ENCODE measurements around the gene CFAP97.
"Not testable (repeated sequence)": the region's sequence is repeated elsewhere in the genome, so short reads cannot be mapped to it uniquely, and the experiment has no call there.

The CFAP97 gene

GRCh38 chr4:185244763-185245162 is 41.0 kb upstream of the CFAP97 start:
- Histone ChIP-seq H3K27ac (no peak overlapping the region), H3K4me3 (ENCODE audit: low read depth in 1 of 2, low read length in 1 of 2) (no peak overlapping the region), H3K4me1 (ENCODE audit: control insufficient read depth in 1 of 2, insufficient read depth in 1 of 2, low read depth in 1 of 2, low read length in 1 of 2) (no peaks in the 10 kb centered on the region), H3K27me3 (peaks cover 22% of the 10 kb centered on the region), H3K9me3 (no peaks in the 10 kb centered on the region), H3K36me3 (no peaks in the 10 kb centered on the region)
- no peak for TF ChIP-seq CTCF (IDR thresholded peaks at IDR 0.05)

- Histone ChIP-seq H3K27ac (no peak overlapping the region), H3K4me1 (ENCODE audit: control insufficient read depth in 1 of 2, insufficient read depth in 1 of 2, low read depth in 1 of 2, low read length in 1 of 2) (no peaks in the 10 kb centered on the region), H3K36me3 (no peaks in the 10 kb centered on the region), H3K27me3 (peaks cover 22% of the 10 kb centered on the region), H3K4me3 (ENCODE audit: low read depth in 1 of 2, low read length in 1 of 2) (no peak overlapping the region), H3K9me3 (no peaks in the 10 kb centered on the region)
- no peak for TF ChIP-seq CTCF (IDR thresholded peaks at IDR 0.05)
Measured at GRCh38 chr4:185243879-185244278, 40.1 kb upstream of the CFAP97 start.

- Histone ChIP-seq H3K9me3 (no peaks in the 10 kb centered on the region), H3K27ac (no peak overlapping the region), H3K36me3 (no peaks in the 10 kb centered on the region), H3K27me3 (peaks cover 14% of the 10 kb centered on the region), H3K4me3 (ENCODE audit: low read depth in 1 of 2, low read length in 1 of 2) (no peak overlapping the region), H3K4me1 (ENCODE audit: control insufficient read depth in 1 of 2, insufficient read depth in 1 of 2, low read depth in 1 of 2, low read length in 1 of 2) (no peaks in the 10 kb centered on the region)
- no peak for TF ChIP-seq CTCF (IDR thresholded peaks at IDR 0.05)
Measured at GRCh38 chr4:185242749-185243533, 39.1 kb upstream of the CFAP97 start.

- peaks cover 11% of the 10 kb centered on the region for H3K27me3 ChIP-seq
- not testable (repeated sequence) for H3K36me3 ChIP-seq; H3K9me3 ChIP-seq; H3K4me3 ChIP-seq (ENCODE audit: low read depth in 1 of 2, low read length in 1 of 2); H3K27ac ChIP-seq; H3K4me1 ChIP-seq (ENCODE audit: control insufficient read depth in 1 of 2, insufficient read depth in 1 of 2, low read depth in 1 of 2, low read length in 1 of 2)
Measured at GRCh38 chr4:185240486-185240885, 36.7 kb upstream of the CFAP97 start.

GRCh38 chr4:185238750-185239149 is 35.0 kb upstream of the CFAP97 start:
- TF ChIP-seq CTCF (IDR thresholded peaks at IDR 0.05): no peak
- Histone ChIP-seq H3K36me3 (no peaks in the 10 kb centered on the region), H3K4me1 (ENCODE audit: control insufficient read depth in 1 of 2, insufficient read depth in 1 of 2, low read depth in 1 of 2, low read length in 1 of 2) (no peaks in the 10 kb centered on the region), H3K27me3 (peaks cover 10% of the 10 kb centered on the region), H3K27ac (no peak overlapping the region), H3K4me3 (ENCODE audit: low read depth in 1 of 2, low read length in 1 of 2) (no peak overlapping the region), H3K9me3 (no peaks in the 10 kb centered on the region)

- no peak overlapping the region for H3K27ac ChIP-seq
- H3K9me3 ChIP-seq: no peaks in the 10 kb centered on the region
- no peak overlapping the region for H3K4me3 ChIP-seq (ENCODE audit: low read depth in 1 of 2, low read length in 1 of 2)
- H3K4me1 ChIP-seq (ENCODE audit: control insufficient read depth in 1 of 2, insufficient read depth in 1 of 2, low read depth in 1 of 2, low read length in 1 of 2): no peaks in the 10 kb centered on the region
- no peak for TF ChIP-seq CTCF (IDR thresholded peaks at IDR 0.05)
- H3K36me3 ChIP-seq: no peaks in the 10 kb centered on the region
- peaks cover 5% of the 10 kb centered on the region for H3K27me3 ChIP-seq
Measured at GRCh38 chr4:185238215-185238681, 34.4 kb upstream of the CFAP97 start.
